ENCODE results near the gene GRAMD1A. TPM values are rescaled to one million over a fixed set of nuclear protein-coding genes. Genes with fewer than 3 reads are reported as not detected.

GRAMD1A gene
- total and polyA plus RNA-seq, 9 of the 15 experiments (the other 6 are each of a cell fraction or from before 2014, with no cell fraction given): 1.4 to 63.8 (median 38.5) TPM

GRCh38 chr19:35076026-35076370 is 75.9 kb downstream of the GRAMD1A start:
- no peak overlapping the region for H3K4me2 ChIP-seq (ENCODE audit: insufficient read depth, low read length)
- no peak overlapping the region for H3K9ac ChIP-seq (ENCODE audit: insufficient read depth in 1 of 2, low read depth in 2 of 2, low read length in 2 of 2)
- no peak overlapping the region for H3K27ac ChIP-seq (ENCODE audit: extremely low read depth, low read depth, low read length)
- no peak overlapping the region for H2AFZ ChIP-seq (ENCODE audit: low read depth, low read length)
- ChIA-PET POLR2A (no interaction called here), CTCF (ENCODE audit: low intra/inter-chr PET ratio) (interaction anchor here (0.6 kb wide), 1 partner anchor 538 kb away, joined by 3 read pairs; no protein-coding TSS in a partner anchor)
- intact Hi-C loops (cut with micrococcal nuclease) (no loop called here), in situ Hi-C loops (cut with MboI) (no loop called here)
- DNase-seq (ENCODE audit: extremely low read depth in 1 of 4, low spot score in 3 of 4) (no peak), ATAC-seq (no peak), FAIRE-seq (no peak)
- no peaks in the 10 kb centered on the region for H3K79me2 ChIP-seq (ENCODE audit: control insufficient read depth, insufficient read depth, low read length)
- TF ChIP-seq TCF15 (CRISPR knock-in tag; IDR thresholded peaks at IDR 0.05) (no peak), TSHZ1 (CRISPR knock-in tag; IDR thresholded peaks at IDR 0.05) (no peak), NFYB (IDR thresholded peaks at IDR 0.05; ENCODE audit: extremely low read depth, insufficient read length) (no peak), CBX3 (IDR thresholded peaks at IDR 0.05; ENCODE audit: borderline replicate concordance in 1 of 2, low read length in 2 of 2) (no peak), NR2C1 (IDR thresholded peaks at IDR 0.05) (no peak), NR2C1 (tag; IDR thresholded peaks at IDR 0.05) (no peak), ZNF3 (CRISPR knock-in tag; IDR thresholded peaks at IDR 0.05) (no peak), LEF1 (IDR thresholded peaks at IDR 0.05) (no peak), XRCC5 (IDR thresholded peaks at IDR 0.05; ENCODE audit: low read depth, low read length) (no peak), NFRKB (IDR thresholded peaks at IDR 0.05; ENCODE audit: low read depth) (no peak), SMARCE1 (IDR thresholded peaks at IDR 0.05) (no peak), TAL1 (IDR thresholded peaks at IDR 0.05) (no peak), KDM5B (IDR thresholded peaks at IDR 0.05; ENCODE audit: insufficient replicate concordance, low read depth, low read length) (no peak), PBX2 (CRISPR knock-in tag; IDR thresholded peaks at IDR 0.05; ENCODE audit: low read depth) (no peak), PBX2 (tag; conservative IDR thresholded peaks at IDR 0.05; ENCODE audit: low read depth) (no peak), BCL6 (CRISPR knock-in tag; IDR thresholded peaks at IDR 0.05) (no peak), ZKSCAN1 (IDR thresholded peaks at IDR 0.05; ENCODE audit: low read depth, low read length) (no peak), CCNT2 (IDR thresholded peaks at IDR 0.05; ENCODE audit: borderline replicate concordance, extremely low read depth, insufficient read length, low read depth, low read length) (no peak)
- no TSS peak for BruUV-seq (replicated peaks)
- no peaks in the 10 kb centered on the region for H3K9me3 ChIP-seq (replicated peaks; ENCODE audit: control insufficient read depth, insufficient read depth, low read depth, low read length)
- no peaks in the 10 kb centered on the region for H3K36me3 ChIP-seq (ENCODE audit: control insufficient read depth, insufficient read depth, low read length)
- H3K9me1 ChIP-seq (ENCODE audit: control insufficient read depth, insufficient read depth, low read length): no peaks in the 10 kb centered on the region
- H3K4me1 ChIP-seq (replicated peaks in 1 of 2; ENCODE audit: control insufficient read depth in 2 of 2, insufficient read depth in 2 of 2, low read length in 2 of 2): peaks cover 0 to 32% of the 10 kb centered on the region in 2 experiments; a peak in 2 of 5 replicates
- WGBS (ENCODE audit: insufficient coverage, low coverage, missing lambda C conversion rate): 0% methylated on average over 4 of the region's 6 CpGs
- H4K20me1 ChIP-seq (replicated peaks; ENCODE audit: control insufficient read depth, insufficient read depth, low read length): no peaks in the 10 kb centered on the region
- H3K4me3 ChIP-seq: no peak overlapping the region
- peaks cover 37 to 75% of the 10 kb centered on the region in 2 experiments; a peak in 4 of 5 replicates for H3K27me3 ChIP-seq (ENCODE audit: control insufficient read depth in 2 of 2, insufficient read depth in 2 of 2, low read length in 2 of 2)
